Activated T-helper 9 cell treated with anti-CD3 and anti-CD28 coated beads, Interleukin-2, amount 50 U/mL, for 16 hours (primary cell): ENCODE results near the gene SORBS1.
"Not testable (repeated sequence)": the region's sequence is repeated elsewhere in the genome, so short reads cannot be mapped to it uniquely, and the experiment has no call there.

Source experiments
- DNase-seq: peaks from one replicate; pipeline ENCODE4 v3.0.0-alpha.2; 2020; ENCODE audit warnings: low read depth

Gene SORBS1

DNA sequence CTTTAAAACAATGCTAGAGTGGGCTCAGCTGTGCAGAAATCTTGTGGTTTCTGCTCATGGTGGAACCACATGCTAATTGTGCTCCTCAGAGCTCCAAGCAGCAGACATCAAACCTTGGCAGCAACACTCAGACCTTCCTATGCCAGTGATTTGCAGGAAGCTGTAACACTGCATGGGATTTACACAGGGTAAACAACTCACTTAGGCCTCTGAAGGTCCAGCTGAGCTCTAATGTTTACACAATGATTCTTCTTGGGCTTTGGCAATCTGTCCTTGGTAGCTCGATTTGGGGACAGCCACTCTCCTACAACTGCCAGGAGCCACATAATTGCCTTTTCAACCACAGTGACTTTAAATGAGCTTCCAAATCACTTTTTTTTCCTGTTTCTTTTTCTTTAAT, 172.6 kb downstream of the SORBS1 start:
- DNase-seq = no peak

- no peak for DNase-seq
Measured at GRCh38 chr10:95388109-95388471, 173.1 kb downstream of the SORBS1 start.

DNA sequence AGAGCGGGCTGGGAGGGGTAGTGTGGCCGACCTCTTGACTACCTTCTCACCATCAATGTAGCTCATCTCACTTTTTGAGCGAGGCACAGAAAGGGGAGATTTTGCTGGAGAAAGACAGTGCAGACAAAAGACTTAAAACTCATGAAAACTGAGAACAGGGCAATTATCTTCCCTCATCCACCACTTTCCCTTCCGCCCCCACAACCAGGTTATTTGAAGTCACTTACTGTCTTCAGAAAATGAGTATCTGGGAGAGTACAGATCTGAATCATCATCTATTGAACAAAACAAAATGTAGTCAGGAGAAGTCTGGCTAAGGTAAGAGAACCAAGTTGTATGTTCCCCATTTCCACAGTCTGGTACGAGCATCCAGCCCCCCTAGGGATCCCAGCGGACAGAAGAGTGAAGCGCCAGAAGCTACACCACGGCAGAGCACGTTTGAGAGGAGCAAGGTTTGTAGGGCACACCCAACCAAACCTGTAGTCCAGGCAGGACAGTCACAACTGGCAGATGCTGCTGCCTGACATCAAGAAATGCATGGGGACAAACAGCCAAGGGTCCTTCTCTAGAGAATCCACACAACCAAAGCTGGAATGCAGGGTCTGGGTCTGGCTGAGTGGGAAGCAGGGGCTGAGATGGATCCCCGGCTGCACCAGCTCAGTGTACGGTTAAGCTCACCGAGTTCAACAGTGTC, 177.0 kb downstream of the SORBS1 start:
- no peak for DNase-seq

GRCh38 chr10:95382596-95382995, 178.6 kb downstream of the SORBS1 start:
- no peak for DNase-seq

GRCh38 chr10:95382174-95382573, 179.0 kb downstream of the SORBS1 start:
- DNase-seq = no peak

DNA sequence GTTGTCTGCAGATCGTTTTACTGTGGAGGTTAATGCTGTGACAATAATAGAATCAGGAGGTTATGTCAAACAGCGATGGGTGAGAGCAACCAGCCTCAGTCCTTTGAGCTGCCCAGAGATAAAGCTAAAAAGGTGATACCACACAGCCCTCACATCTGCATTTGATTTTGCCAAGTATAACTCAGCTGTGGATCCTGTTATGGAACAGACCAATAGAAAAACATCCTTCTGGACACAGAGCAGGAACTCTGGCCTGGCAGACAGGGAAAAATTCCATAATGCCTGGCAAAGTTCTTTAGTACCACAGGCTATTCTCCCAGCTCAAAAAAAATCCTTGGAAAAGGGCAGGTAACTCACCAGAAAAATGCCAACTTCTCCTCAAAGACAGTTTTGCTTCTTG, 183.2 kb downstream of the SORBS1 start:
- DNase-seq = no peak

- no peak for DNase-seq
Measured at GRCh38 chr10:95375418-95375817, 185.8 kb downstream of the SORBS1 start.

- DNase-seq = no peak
Measured at GRCh38 chr10:95374597-95375209, 186.5 kb downstream of the SORBS1 start.

GRCh38 chr10:95373660-95374059, 187.5 kb downstream of the SORBS1 start:
- no peak for DNase-seq

DNA sequence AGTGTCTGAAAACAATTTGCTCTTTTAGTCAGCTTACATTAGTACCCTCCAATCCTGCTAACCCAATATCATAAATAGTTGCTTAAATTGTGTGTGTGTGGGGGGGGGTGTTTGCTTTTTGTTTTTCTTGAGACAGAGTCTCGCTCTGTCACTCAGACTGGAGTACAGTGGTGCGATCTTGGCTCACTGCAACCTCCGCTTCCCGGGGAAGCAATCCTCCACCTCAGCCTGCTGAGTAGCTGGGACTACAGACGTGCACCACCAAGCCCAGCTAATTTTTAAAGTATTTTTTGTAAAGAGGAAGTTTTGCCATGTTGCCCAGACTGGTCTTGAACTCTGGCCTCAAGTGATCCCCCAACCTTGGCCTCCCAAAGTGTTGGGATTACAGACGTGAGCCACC, 196.8 kb downstream of the SORBS1 start:
- DNase-seq = no peak

- no peak for DNase-seq
Measured at GRCh38 chr10:95363303-95363912, 197.8 kb downstream of the SORBS1 start.

DNA sequence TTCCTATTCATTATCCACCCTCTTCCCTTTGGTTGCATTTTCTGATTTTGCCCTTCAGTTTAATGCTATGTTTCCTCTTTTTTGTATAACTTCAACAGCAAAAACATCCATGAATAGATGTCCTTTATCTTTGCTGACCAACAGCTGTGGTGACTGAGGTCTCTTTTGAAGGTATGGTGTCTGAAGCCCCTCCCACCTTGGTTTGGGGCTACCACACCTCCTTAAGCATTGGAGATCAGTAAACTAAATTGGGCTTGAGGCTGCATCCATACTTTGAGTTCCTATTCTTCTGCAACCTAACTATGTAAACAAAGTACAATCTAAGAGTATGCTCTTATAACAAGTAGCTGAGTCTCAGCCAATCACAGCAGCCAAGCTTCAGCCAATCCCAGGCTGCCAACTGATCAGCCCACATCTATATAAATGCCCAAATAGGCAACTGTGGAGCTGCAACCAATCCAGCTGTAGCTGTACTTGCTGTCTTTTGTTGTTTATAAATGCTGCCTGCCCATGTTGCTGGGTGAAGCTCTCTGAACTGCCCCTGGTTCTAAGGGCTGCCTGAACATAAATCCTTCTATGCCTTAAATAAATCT, 201.0 kb downstream of the SORBS1 start:
- no peak for DNase-seq

GRCh38 chr10:95359466-95359865, 201.7 kb downstream of the SORBS1 start:
- no peak for DNase-seq

GRCh38 chr10:95356190-95356955, 204.8 kb downstream of the SORBS1 start:
- no peak for DNase-seq

- no peak for DNase-seq
Measured at GRCh38 chr10:95355301-95355700, 205.9 kb downstream of the SORBS1 start.

GRCh38 chr10:95354110-95354509, 207.1 kb downstream of the SORBS1 start:
- no peak for DNase-seq

GRCh38 chr10:95353123-95353522, 208.0 kb downstream of the SORBS1 start:
- no peak for DNase-seq

GRCh38 chr10:95352684-95353083, 208.5 kb downstream of the SORBS1 start:
- no peak for DNase-seq

- DNase-seq = no peak
Measured at GRCh38 chr10:95350830-95351228, 210.3 kb downstream of the SORBS1 start.

DNA sequence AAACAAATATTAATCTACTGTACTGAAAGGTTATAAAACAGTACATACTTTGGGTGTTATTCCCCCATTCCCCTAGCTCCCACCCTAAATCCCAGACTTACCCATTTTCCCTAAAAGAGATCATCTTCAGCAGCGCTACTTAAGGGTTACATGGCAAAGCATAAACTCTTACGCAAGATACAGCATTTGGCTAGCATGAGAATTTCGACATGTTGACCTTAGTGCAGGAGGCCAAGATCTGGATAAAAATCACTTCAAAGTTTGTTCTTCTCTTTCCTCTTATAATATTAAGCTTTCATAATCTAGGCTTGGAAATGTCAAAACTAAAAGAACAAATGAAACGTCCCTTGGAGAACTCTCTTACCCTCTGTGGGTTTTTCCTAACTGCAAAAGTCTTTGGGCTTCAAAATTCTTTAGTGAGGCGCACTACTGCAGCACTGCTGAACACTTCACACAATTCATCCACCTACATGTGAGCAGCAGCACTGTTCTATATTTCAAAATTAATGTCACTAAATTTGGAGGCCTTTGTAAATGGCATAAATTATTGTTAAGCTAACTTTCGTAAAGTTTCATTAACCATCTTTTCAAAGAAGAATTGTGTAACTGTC, 210.8 kb downstream of the SORBS1 start:
- DNase-seq = no peak

DNA sequence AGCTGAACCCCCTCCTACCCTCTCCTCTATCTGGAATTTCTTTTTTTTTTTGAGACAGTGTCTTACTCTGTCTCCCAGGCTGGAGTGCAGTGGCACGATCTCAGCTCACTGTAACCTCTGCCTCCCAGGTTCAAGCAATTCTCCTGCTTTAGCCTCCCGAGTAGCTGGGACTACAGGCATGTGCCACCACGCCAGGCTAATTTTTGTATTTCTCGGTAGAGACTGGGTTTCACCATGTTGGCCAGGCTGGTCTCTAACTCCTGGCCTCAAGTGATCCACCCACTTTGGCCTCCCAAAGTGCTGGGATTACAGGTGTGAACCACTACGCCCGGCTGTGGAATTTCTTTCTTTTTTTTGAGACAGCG, 213.8 kb downstream of the SORBS1 start:
- DNase-seq = not testable (repeated sequence)
